OCI-LY7 (cell line): ENCODE results near the gene SLC12A8. TPM values are rescaled to one million over a fixed set of nuclear protein-coding genes. Genes with fewer than 3 reads are reported as not detected.

Experiments used
- BruUV-seq: library from RNA; stranded (reverse); fragments of 400-500 nt; replicated peaks from 2 replicates; lab custom pipeline; 2021; lab: Mats Ljungman, UMichigan
- CTCF ChIA-PET: fragments of 300-600 bp; sonication (Branson Sonifier 250); formaldehyde crosslinking; loops from one replicate; lab custom pipeline; 2022; ENCODE audit warnings: antibody characterized with exemption; ENCODE audit not compliant: unreplicated experiment; lab: Charles Lee
- POLR2A ChIA-PET: fragments of 300-600 bp; sonication (Branson Sonifier 250); formaldehyde crosslinking; loops from one replicate; lab custom pipeline; 2022; ENCODE audit warnings: antibody characterized with exemption; lab: Charles Lee
- DNase-seq: peaks from one replicate; pipeline ENCODE4 v3.0.0-alpha.2; 2015; ENCODE audit warnings: low spot score
- H2AFZ ChIP-seq: fragments of 200-600 bp; sonication (generic), shearing (Covaris generic); 2 replicates; pipeline ENCODE4 v1.6.1; 2014; ENCODE audit warnings: mild to moderate bottlenecking, antibody characterized with exemption, low read length, moderate library complexity
- H3K27ac ChIP-seq: fragments of 200-600 bp; sonication (generic); 2 replicates; pipeline ENCODE4 v1.5.1; 2014; ENCODE audit warnings: mixed run types, low read depth, mild to moderate bottlenecking, moderate library complexity, low read length, inconsistent platforms; ENCODE audit not compliant: poor library complexity, severe bottlenecking
- H3K36me3 ChIP-seq: fragments of 200-600 bp; sonication (generic); 2 replicates; pipeline ENCODE4 v1.6.1; 2014; ENCODE audit warnings: mild to moderate bottlenecking, antibody characterized with exemption, low read length, moderate library complexity, mixed read lengths; ENCODE audit not compliant: insufficient read depth
- H3K4me1 ChIP-seq: fragments of 200-600 bp; sonication (generic); 2 replicates; pipeline ENCODE4 v1.5.1; 2014; ENCODE audit warnings: mild to moderate bottlenecking, low read length; ENCODE audit not compliant: insufficient read depth, poor library complexity, severe bottlenecking
- H3K4me2 ChIP-seq: fragments of 200-600 bp; sonication (generic); 2 replicates; pipeline ENCODE4 v1.6.1; 2014; ENCODE audit warnings: mild to moderate bottlenecking, low read length
- H3K4me3 ChIP-seq: fragments of 200-600 bp; sonication (generic); 2 replicates; pipeline ENCODE4 v1.5.1; 2014; ENCODE audit warnings: mild to moderate bottlenecking, low read depth, low read length; ENCODE audit not compliant: poor library complexity, severe bottlenecking
- H3K79me2 ChIP-seq: fragments of 200-600 bp; sonication (generic); 2 replicates; pipeline ENCODE4 v1.6.1; 2016; ENCODE audit warnings: low read depth, mild to moderate bottlenecking, low read length, moderate library complexity, mixed read lengths; ENCODE audit not compliant: insufficient read depth
- H3K9me2 ChIP-seq: fragments of 200-600 bp; sonication (generic); 2 replicates; pipeline ENCODE4 v1.6.1; 2016; ENCODE audit warnings: mild to moderate bottlenecking, low read length, mixed read lengths; ENCODE audit not compliant: insufficient read depth
- H3K9me3 ChIP-seq: fragments of 200-600 bp; sonication (generic); 2 replicates; pipeline ENCODE4 v1.6.1; 2014; ENCODE audit warnings: mild to moderate bottlenecking, mixed run types, low read length, mixed read lengths
- H4K20me1 ChIP-seq: fragments of 200-600 bp; sonication (generic); 2 replicates; pipeline ENCODE4 v1.6.1; 2014; ENCODE audit warnings: mild to moderate bottlenecking, antibody characterized with exemption, low read length, moderate library complexity, mixed read lengths; ENCODE audit not compliant: insufficient read depth
- CTCF ChIP-seq: fragments of 200-600 bp; sonication (generic); conservative IDR thresholded peaks from 2 replicates; pipeline ENCODE4 v1.5.1; 2014; ENCODE audit warnings: mild to moderate bottlenecking, antibody characterized with exemption, low read length, moderate library complexity, mixed read lengths
- EZH2phosphoT487 ChIP-seq: fragments of 200-600 bp; sonication (generic); IDR thresholded peaks from 2 replicates; pipeline ENCODE4 v1.6.1; 2018; ENCODE audit warnings: low read depth, borderline replicate concordance, mild to moderate bottlenecking, mixed run types, antibody characterized with exemption, low read length, moderate library complexity, mixed read lengths
- intact Hi-C: fragments of 100-400 bp; cut with micrococcal nuclease; formaldehyde crosslinking; loops from one replicate; pipeline ENCODE4 v1.10.0; 2022; ENCODE audit not compliant: unreplicated experiment
- total RNA-seq, 2 experiments: library from RNA; depleted of rRNA in 1 of 2; stranded (reverse); fragments of >200 nt in 1 of 2; shearing (Covaris generic) in 1 of 2; gene quantifications; 2 replicates each; pipeline ENCODE4 v1.2.3, GENCODE V29; 2014 to 2022

The SLC12A8 gene
- total RNA-seq, 2 experiments from 2014 or later = 0.84 to 1.0 TPM

- no peak overlapping the region for H2AFZ ChIP-seq
Measured at GRCh38 chr3:125146626-125147490, 65.7 kb downstream of the SLC12A8 start.

GRCh38 chr3:125145751-125146475, 66.6 kb downstream of the SLC12A8 start:
- Histone ChIP-seq H3K27ac (no peak overlapping the region), H3K36me3 (no peaks in the 10 kb centered on the region), H3K4me3 (no peak overlapping the region), H3K9me3 (no peaks in the 10 kb centered on the region), H3K9me2 (no peaks in the 10 kb centered on the region), H4K20me1 (no peaks in the 10 kb centered on the region), H3K4me1 (no peaks in the 10 kb centered on the region), H3K79me2 (no peaks in the 10 kb centered on the region), H2AFZ (no peak overlapping the region), H3K4me2 (no peak overlapping the region)
- no TSS peak for BruUV-seq
- intact Hi-C loops = no loop called here
- ChIA-PET POLR2A (no interaction called here), CTCF (no interaction called here)
- DNase-seq = no peak
- TF ChIP-seq CTCF = no peak
- no peak for TF ChIP-seq EZH2phosphoT487

More at GRCh38 chr3:125146626-125147490, 65.7 kb downstream of the SLC12A8 start:
- Histone ChIP-seq H3K4me2 (no peak overlapping the region), H3K36me3 (no peaks in the 10 kb centered on the region), H3K9me3 (no peaks in the 10 kb centered on the region), H4K20me1 (no peaks in the 10 kb centered on the region), H3K9me2 (no peaks in the 10 kb centered on the region), H3K27ac (no peak overlapping the region), H3K79me2 (no peaks in the 10 kb centered on the region), H3K4me1 (no peaks in the 10 kb centered on the region), H3K4me3 (no peak overlapping the region)
- BruUV-seq = no TSS peak
- no peak for TF ChIP-seq CTCF
- no peak for TF ChIP-seq EZH2phosphoT487
- intact Hi-C loops = no loop called here
- ChIA-PET CTCF (no interaction called here), POLR2A (interaction anchor here (1.1 kb wide), 1 partner anchor 10 kb away, joined by 3 read pairs; no protein-coding TSS in a partner anchor)
- DNase-seq = no peak
